ENCODE measurements around the gene ZNF74.

- TF ChIP-seq, protein P1, sequence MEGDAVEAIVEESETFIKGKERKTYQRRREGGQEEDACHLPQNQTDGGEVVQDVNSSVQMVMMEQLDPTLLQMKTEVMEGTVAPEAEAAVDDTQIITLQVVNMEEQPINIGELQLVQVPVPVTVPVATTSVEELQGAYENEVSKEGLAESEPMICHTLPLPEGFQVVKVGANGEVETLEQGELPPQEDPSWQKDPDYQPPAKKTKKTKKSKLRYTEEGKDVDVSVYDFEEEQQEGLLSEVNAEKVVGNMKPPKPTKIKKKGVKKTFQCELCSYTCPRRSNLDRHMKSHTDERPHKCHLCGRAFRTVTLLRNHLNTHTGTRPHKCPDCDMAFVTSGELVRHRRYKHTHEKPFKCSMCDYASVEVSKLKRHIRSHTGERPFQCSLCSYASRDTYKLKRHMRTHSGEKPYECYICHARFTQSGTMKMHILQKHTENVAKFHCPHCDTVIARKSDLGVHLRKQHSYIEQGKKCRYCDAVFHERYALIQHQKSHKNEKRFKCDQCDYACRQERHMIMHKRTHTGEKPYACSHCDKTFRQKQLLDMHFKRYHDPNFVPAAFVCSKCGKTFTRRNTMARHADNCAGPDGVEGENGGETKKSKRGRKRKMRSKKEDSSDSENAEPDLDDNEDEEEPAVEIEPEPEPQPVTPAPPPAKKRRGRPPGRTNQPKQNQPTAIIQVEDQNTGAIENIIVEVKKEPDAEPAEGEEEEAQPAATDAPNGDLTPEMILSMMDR (IDR thresholded peaks at IDR 0.05) = no peak
- TF ChIP-seq EZH2 (IDR thresholded peaks at IDR 0.05) = no peak
Measured at GRCh38 chr22:20403779-20404140, 9.8 kb downstream of the ZNF74 start.

Data from neural progenitor cell (in vitro differentiated cells).